ENCODE results near the gene MTARC2.
A peak's percentile ranks its signal among the peaks of the same experiment; 100 is the strongest.
"Not testable (repeated sequence)": the region's sequence is repeated elsewhere in the genome, so short reads cannot be mapped to it uniquely, and the experiment has no call there.

The MTARC2 gene

DNA sequence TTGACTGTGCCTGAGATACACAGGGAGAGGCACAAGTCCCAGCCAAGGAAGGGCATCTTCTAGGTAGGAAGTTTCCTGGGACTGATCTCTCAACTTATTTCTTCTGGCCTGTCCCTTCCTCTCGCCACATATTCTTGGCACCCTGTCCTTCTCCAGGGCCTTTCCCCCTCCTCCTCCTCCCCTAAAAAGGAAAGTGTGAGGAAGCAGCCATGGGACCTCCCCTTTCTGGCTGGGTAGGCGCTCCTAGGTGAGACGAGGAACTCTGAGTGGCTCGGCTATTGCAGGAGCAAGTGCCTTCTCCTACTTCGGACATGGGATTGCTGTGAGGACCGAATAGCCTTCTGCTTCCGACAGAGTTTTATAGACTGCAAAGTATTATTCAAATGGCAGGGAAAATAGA lies 15.5 kb upstream of the MTARC2 start:
- peak in 1 of 3 donors; percentile 27 for DNase-seq

DNA sequence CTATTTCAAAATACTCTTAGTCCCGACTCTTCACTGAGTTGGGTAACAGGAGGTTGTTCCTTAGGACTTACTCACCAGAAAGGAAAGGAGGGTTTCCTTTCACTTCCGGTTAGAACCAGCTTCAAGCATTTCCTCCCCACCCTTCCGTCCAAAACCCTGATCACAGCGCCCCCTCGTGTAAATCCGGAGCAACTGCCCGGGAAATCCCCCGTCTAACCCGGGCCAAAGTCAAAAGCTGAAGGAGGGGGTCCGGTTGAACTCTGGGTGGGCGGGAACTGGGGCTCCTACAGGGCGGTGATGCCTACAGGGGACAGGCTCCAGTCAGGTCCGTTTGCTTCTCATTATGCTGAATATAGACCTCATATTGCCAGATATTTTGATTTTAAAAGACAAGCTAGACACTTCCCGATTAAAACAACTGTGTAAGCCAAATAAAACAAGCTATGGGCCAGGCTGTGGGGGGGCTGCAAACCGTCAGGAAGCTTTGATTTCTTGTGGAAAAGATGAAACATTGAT lies 15.0 kb upstream of the MTARC2 start:
- DNase-seq = peak; percentile 90 to 95 (median 94)

DNA sequence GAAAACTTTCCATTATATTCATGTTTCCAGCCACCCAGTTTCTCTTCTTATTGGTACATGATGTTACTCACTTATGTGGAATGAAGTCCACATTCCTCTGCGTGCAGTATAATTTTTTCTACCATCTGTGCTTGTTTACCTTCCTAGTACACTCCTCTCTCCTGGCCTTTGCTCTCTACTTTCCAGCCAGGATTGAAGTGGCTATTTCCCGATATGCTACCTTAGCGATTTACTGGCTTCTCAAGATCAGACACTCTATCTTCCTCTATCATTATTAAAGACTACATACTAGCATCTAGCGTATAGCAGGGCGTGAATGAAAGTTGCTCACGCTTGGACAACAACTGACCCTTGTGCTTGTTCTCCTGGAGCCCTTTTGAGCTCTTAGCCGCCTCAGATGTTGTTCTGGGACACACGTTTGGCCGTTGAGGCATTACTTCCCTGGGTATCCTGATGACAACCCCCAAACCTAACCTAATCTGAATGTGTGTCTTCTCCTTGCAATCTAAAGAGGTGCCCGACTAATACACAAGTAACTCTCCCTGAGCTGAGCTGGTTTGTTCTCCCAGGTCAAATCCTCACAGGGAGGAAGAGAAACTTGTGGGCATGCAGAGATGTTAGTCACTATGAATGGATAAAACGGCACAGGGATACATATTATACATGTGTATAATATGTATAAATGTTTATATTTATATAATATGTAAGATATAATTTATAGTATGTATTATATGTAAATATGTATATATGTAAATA lies 13.4 kb upstream of the MTARC2 start:
- DNase-seq = no peak

DNA sequence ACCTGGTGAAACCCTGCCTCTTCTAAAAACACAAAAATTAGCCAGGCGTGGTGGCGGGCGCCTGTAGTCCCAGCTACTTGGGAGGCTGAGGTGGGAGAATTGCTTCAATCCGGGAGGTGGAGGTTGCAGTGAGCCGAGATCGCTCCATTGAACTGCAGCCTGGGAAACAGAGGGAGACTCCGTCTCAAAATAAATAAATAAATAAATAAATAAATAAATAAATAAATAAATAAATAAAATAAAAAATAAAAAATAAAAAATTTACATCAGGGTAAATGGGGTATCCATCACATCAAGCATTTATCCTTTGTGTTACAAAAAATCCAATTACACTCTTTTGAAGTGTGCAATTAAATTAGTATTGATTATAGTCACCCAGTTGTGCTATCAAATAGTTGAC lies 11.8 kb upstream of the MTARC2 start:
- DNase-seq = not testable (repeated sequence)

GRCh38 chr1:220741349-220741748 lies 6.8 kb upstream of the MTARC2 start:
- no peak for DNase-seq

- DNase-seq = no peak
Observed at GRCh38 chr1:220741825-220742224, 6.3 kb upstream of the MTARC2 start.

DNA sequence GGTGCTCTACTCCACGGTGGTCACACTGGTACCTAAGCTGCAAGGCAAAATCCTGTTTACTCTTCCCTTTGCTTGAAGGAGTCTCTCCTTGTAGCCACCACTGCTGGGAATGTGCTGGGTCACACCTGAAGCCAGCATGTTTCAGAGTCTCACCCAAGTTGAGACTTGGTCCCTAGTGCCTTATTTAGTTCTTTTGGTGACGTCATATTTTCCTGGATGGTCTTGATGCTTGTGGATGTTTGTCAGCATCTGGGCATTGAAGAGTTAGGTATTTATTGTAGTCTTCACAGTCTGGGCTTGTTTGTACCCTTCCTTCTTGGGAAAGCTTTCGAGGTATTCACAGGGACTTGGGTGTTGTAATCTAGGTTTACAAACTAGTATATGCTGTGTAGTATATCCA lies 5.6 kb upstream of the MTARC2 start:
- no peak for DNase-seq

GRCh38 chr1:220746851-220747250 lies 1.3 kb upstream of the MTARC2 start:
- DNase-seq = no peak

DNA sequence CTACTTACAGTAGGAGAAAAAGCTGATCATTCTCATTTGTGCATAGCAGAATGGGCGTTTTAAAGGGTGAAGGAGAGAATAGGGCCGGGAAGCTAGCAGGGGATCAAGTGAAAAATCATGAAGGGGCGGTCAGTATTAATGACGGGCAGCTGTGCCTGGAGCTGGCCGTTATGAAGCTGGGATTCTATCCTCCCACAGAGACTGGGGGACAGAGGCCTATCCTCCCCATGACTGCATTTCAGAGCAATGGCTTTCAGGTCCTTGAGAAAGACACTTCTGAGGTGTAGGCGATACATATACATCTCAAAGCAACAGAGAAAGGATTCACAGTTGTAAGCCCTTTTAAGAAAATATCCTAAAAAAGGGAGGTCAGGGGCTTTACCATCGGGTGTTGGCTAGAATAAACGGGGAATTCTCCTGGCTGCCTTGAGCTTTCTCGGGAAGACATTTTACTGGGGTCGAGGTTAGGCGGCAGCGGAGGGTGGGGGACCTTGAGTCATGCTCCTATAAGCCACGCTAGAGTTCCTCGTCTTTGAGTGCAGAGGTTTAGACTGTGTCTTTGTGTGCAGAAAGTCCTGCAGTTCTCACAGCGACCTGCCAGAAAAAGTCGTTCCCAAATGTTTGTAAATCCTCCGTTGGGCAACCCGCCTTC lies 559 bp upstream of the MTARC2 start:
- no peak for DNase-seq

- DNase-seq = no peak
Observed at GRCh38 chr1:220748936-220749335, 814 bp downstream of the MTARC2 start.

- DNase-seq = no peak
Observed at GRCh38 chr1:220750131-220750515, 2.0 kb downstream of the MTARC2 start.

DNA sequence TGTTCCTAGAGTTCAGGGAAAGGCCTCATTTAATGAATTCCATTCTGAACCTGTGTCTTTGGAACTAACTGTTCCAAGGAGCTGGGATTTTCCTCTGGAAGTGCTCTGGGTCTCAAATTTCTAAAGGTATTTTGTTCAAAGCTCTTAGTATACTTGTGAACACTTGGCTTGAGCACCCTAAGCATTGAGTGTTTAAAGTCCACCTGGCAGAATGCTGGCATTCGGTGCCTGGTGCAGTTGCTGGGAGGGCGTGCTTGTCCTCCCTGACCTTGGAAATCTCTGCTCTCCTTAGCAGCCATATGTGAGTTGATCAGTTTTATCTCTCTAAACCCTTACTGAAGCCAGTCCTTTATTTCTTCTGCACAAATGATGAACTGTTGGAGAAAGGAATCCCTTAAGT lies 3.0 kb downstream of the MTARC2 start:
- DNase-seq = no peak

DNA sequence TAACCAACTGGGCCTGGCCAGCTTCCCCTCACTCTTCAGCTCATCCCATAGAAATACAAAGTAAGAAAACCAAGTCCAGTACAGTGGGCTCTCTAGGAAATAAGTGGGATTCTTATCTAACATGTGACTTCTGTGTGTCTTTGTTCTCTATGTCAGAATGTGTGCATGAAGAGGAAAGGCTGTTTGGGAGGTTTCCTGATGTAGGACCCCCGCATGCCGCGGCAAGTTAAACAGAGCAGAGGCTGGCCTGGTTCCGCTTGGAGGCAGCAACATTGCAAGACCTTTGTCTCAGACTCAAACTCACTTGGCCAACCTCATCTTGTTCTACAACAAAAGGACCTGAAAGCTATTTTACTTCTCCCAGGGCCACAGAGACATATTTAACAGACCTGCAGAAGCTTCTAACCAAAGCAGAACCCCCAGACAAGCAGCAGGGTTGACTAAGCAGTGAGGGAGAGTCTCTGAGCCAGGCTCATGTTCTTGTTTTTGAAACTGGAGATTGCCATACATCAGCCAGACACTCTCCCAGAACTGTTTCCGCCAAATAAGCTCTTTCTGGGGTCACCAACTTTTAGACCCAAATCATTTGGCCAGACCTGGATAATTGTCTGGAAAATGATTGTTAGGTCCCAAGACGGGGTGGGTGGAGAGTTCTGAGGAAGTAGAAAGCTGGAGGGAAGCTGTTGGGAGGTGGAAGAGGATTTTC lies 6.2 kb downstream of the MTARC2 start:
- no peak for DNase-seq

- no peak for DNase-seq
Observed at GRCh38 chr1:220754918-220755295, 6.8 kb downstream of the MTARC2 start.

DNA sequence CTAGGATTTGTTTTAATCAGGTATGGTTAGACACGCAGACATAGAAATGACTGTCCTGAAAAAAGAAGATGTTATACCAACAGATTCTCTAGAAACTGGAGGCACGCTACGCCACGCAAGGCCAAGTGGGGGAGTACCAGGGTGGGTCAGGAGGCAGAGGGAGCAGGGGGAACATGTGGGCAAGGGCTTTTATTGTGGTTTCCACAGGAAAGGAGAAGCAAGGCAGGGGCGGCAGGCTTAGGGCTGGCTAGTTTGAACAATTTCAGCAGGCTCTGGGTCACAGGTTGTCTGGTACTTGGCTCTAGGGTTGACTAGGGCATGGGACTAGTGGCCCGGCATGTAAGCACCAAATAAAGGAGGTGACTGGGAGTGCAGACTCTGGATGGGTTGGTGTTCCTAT lies 7.2 kb downstream of the MTARC2 start:
- peak in 1 of 3 donors; percentile 24 for DNase-seq

- DNase-seq = peak in 1 of 3 donors; percentile 10
Observed at GRCh38 chr1:220757441-220757840, 9.3 kb downstream of the MTARC2 start.

- DNase-seq = no peak
Observed at GRCh38 chr1:220759147-220759546, 11.0 kb downstream of the MTARC2 start.

- no peak for DNase-seq
Observed at GRCh38 chr1:220761688-220762427, 13.7 kb downstream of the MTARC2 start.

GRCh38 chr1:220764757-220765156 lies 16.6 kb downstream of the MTARC2 start:
- DNase-seq = no peak

GRCh38 chr1:220767312-220768125 lies 19.4 kb downstream of the MTARC2 start:
- peak in 1 of 3 donors; percentile 35 for DNase-seq

- DNase-seq = peak in 1 of 3 donors; percentile 25
Observed at GRCh38 chr1:220768126-220768601, 20.0 kb downstream of the MTARC2 start.

- DNase-seq = no peak
Observed at GRCh38 chr1:220769205-220769604, 21.1 kb downstream of the MTARC2 start.
